ENCODE data around the gene WAC.

The WAC gene

DNA sequence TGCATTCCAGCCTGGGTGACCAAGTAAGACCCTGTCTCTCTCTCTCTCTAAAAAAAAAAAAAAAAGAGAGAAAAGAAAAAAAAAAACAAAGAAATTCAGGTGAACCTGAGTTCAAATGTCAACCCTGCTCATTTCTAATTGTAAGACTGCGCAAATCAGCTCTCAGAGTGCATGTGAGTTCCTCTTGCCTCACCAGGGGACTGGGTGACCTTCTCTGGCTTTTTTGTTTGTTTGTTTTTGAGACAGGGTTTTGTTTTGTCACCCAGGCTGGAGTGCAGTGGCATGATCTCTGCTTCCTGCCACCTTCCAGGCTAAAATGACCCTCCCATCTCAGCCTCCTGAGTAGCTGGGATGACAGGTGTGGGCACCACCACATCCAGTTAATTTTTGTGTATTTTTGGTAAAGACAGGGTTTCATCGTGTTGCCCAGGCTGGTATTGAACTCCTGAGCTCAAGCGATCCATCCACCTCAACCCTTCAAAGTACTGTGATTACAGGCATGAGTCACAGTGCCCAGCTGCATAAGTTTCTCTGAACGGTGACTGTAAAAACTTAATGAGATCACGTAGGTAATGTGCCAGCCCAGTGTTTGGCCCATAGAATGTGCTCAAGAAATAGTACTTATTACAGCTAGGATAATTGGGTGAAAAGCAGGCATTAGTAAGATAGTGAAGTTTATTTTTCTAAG, 99.1 kb downstream of the WAC start:
- no peak overlapping the region for H3K4me3 ChIP-seq (ENCODE audit: low read depth, low read length)
- no peak for TF ChIP-seq CTCF (IDR thresholded peaks at IDR 0.05; ENCODE audit: low read depth, low read length)
- in situ Hi-C loops (cut with HindIII; ENCODE audit: low sequenced_read_pairs): no loop called here
- peak; percentile 20 for DNase-seq (ENCODE audit: low read depth, low spot score)

GRCh38 chr10:28632584-28632945, 99.6 kb downstream of the WAC start:
- no peak overlapping the region for H3K4me3 ChIP-seq (ENCODE audit: low read depth, low read length)
- DNase-seq (ENCODE audit: low read depth, low spot score): no peak
- TF ChIP-seq CTCF (IDR thresholded peaks at IDR 0.05; ENCODE audit: low read depth, low read length): no peak
- in situ Hi-C loops (cut with HindIII; ENCODE audit: low sequenced_read_pairs): no loop called here

GRCh38 chr10:28633750-28634149, 100.8 kb downstream of the WAC start:
- in situ Hi-C loops (cut with HindIII; ENCODE audit: low sequenced_read_pairs): no loop called here
- DNase-seq (ENCODE audit: low read depth, low spot score): no peak
- H3K4me3 ChIP-seq (ENCODE audit: low read depth, low read length): no peak overlapping the region
- TF ChIP-seq CTCF (IDR thresholded peaks at IDR 0.05; ENCODE audit: low read depth, low read length): no peak

GRCh38 chr10:28637346-28637745, 104.4 kb downstream of the WAC start:
- in situ Hi-C loops (cut with HindIII; ENCODE audit: low sequenced_read_pairs): no loop called here
- no peak for DNase-seq (ENCODE audit: low read depth, low spot score)
- H3K4me3 ChIP-seq (ENCODE audit: low read depth, low read length): no peak overlapping the region
- TF ChIP-seq CTCF (IDR thresholded peaks at IDR 0.05; ENCODE audit: low read depth, low read length): no peak

- in situ Hi-C loops (cut with HindIII; ENCODE audit: low sequenced_read_pairs): no loop called here
- no peak overlapping the region for H3K4me3 ChIP-seq (ENCODE audit: low read depth, low read length)
- TF ChIP-seq CTCF (IDR thresholded peaks at IDR 0.05; ENCODE audit: low read depth, low read length): no peak
- DNase-seq (ENCODE audit: low read depth, low spot score): no peak
These were observed 105.5 kb downstream of the WAC start for GRCh38 chr10:28638392-28638791.

- in situ Hi-C loops (cut with HindIII; ENCODE audit: low sequenced_read_pairs): no loop called here
- no peak overlapping the region for H3K4me3 ChIP-seq (ENCODE audit: low read depth, low read length)
- DNase-seq (ENCODE audit: low read depth, low spot score): no peak
- TF ChIP-seq CTCF (IDR thresholded peaks at IDR 0.05; ENCODE audit: low read depth, low read length): no peak
These were observed 107.6 kb downstream of the WAC start for GRCh38 chr10:28640551-28640950.
